ENCODE results near the gene TOM1L2. TPM values are rescaled to one million over a fixed set of nuclear protein-coding genes. Genes with fewer than 3 reads are reported as not detected.

The TOM1L2 gene
- total RNA-seq, 4 donors from 2014 or later = 55.7 to 97.1 (median 73.3) TPM

DNA sequence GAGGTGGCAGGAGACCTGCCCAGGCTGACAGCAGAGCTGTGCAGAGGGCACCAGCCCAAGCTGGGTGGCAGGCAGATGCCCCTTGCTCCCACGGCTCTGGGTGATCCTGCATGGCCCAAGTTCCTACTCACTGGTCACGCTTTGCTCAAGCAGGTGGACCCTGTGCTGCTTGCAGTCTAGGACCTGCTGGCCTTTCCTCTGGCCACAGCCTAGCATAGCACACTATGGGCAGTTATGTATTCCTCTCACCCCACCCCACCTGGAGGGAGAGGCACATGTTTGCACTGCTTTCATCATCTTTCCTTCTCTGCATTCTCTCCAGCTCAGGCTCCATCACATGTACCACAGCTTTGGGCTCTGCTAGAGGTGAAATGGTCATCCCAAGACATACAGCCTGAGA is 115.8 kb downstream of the TOM1L2 start:
- H3K9me3 ChIP-seq = no peaks in the 10 kb centered on the region
- H3K4me3 ChIP-seq = no peak overlapping the region
- intact Hi-C loops (cut with DNase I; ENCODE audit: low total_unique reads) (no loop called here), in situ Hi-C loops (cut with MboI; ENCODE audit: low sequenced_read_pairs in 4 of 4) (loop anchor here (5.0 to 25.0 kb wide), 4 partner anchors 44 to 169 kb away; partner anchors contain the start of gene RAI1 (in 3 of the 4))
- no peak overlapping the region for H3K27ac ChIP-seq
- H3K4me1 ChIP-seq = peaks cover 4 to 5% of the 10 kb centered on the region in 2 donors
- peaks cover 0 to 8% of the 10 kb centered on the region in 2 donors for H3K36me3 ChIP-seq
- DNase-seq (no peak), ATAC-seq (no peak)
- TF ChIP-seq, protein P1, sequence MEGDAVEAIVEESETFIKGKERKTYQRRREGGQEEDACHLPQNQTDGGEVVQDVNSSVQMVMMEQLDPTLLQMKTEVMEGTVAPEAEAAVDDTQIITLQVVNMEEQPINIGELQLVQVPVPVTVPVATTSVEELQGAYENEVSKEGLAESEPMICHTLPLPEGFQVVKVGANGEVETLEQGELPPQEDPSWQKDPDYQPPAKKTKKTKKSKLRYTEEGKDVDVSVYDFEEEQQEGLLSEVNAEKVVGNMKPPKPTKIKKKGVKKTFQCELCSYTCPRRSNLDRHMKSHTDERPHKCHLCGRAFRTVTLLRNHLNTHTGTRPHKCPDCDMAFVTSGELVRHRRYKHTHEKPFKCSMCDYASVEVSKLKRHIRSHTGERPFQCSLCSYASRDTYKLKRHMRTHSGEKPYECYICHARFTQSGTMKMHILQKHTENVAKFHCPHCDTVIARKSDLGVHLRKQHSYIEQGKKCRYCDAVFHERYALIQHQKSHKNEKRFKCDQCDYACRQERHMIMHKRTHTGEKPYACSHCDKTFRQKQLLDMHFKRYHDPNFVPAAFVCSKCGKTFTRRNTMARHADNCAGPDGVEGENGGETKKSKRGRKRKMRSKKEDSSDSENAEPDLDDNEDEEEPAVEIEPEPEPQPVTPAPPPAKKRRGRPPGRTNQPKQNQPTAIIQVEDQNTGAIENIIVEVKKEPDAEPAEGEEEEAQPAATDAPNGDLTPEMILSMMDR (IDR thresholded peaks at IDR 0.05 in 4 of 5, conservative IDR thresholded peaks at IDR 0.05 in 1 of 5) = no peak
- no peak for TF ChIP-seq POLR2A (IDR thresholded peaks at IDR 0.05)
- H3K27me3 ChIP-seq = no peaks in the 10 kb centered on the region

DNA sequence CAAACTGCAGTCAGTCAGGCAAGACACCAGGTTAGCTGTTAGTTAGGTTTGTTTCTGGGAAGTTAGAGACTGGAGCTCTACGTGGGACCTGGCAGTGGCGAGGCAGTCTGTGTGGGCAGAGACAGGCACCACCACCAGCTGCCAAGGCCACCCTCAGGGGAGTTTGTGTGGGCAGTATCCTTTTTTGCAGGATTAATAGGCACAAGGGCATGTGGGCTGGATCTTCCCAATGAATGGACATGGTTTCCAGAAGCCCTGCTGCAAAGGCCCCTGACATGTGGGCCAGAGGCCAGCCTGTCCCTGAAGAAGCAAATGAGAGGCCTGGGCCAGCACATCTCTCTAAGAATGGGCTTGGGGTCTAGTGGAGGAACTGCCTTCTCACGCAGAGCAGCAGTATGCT is 116.2 kb downstream of the TOM1L2 start:
- in situ Hi-C loops (cut with MboI; ENCODE audit: low sequenced_read_pairs in 4 of 4) = loop anchor here (5.0 to 25.0 kb wide), 4 partner anchors 44 to 169 kb away; partner anchors contain the start of gene RAI1 (in 3 of the 4)
- H3K4me1 ChIP-seq = peaks cover 4 to 7% of the 10 kb centered on the region in 2 donors
- intact Hi-C loops (cut with DNase I; ENCODE audit: low total_unique reads) = no loop called here
- H3K27ac ChIP-seq = no peak overlapping the region
- TF ChIP-seq, protein P1 (IDR thresholded peaks at IDR 0.05 in 4 of 5, conservative IDR thresholded peaks at IDR 0.05 in 1 of 5) = no peak
- no peak for TF ChIP-seq POLR2A (IDR thresholded peaks at IDR 0.05)
- DNase-seq (no peak), ATAC-seq (no peak)
- H3K9me3 ChIP-seq = no peaks in the 10 kb centered on the region
- peaks cover 0 to 6% of the 10 kb centered on the region in 2 donors for H3K36me3 ChIP-seq
- H3K4me3 ChIP-seq = no peak overlapping the region
- no peaks in the 10 kb centered on the region for H3K27me3 ChIP-seq

DNA sequence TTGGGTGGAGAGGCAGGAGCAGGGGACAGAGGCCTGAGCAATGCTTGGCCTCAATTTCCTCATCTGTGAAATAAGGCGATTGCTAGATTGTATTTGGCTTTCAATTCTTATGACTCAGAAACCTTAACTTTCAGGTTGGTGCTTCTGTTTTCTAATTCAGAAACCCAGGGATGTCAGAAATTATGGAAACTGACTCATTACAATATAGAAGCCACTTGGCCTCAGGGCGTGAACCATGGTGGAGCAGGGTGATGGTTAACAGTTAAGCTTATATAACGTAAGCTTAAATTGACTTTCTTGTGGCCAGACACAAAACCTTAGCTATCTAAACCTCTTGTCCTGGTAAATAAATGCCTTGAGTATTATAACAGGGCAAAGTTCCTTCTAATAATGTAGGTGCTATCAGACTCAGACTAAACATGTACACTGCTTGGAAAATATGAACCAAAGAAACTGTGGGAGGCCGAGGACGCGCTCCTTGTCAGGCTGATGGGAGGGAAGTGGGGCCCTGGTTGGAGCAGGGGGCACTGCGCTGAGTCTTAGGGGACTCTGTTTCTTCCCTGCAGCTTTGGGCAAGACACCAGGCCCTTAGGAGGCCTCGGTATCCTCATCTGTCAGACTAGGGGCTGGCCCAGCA is 118.3 kb downstream of the TOM1L2 start:
- DNase-seq = no peak
- in situ Hi-C loops (cut with MboI; ENCODE audit: low sequenced_read_pairs in 4 of 4) (loop anchor here in 3 of 4 donors (25.0 kb wide), 1 partner anchor 167 kb away; the partner anchor contains the start of gene RAI1 (in 3 of the 3)), intact Hi-C loops (cut with DNase I; ENCODE audit: low total_unique reads) (loop anchor here (5.0 kb wide), 1 partner anchor 162 kb away; no protein-coding TSS in a partner anchor)
- TF ChIP-seq, protein P1 (IDR thresholded peaks at IDR 0.05 in 4 of 5, conservative IDR thresholded peaks at IDR 0.05 in 1 of 5) = no peak
- no peak for TF ChIP-seq POLR2A (IDR thresholded peaks at IDR 0.05)
- Histone ChIP-seq H3K27me3 (no peaks in the 10 kb centered on the region), H3K4me1 (peaks cover 18 to 23% of the 10 kb centered on the region in 2 donors), H3K36me3 (peaks cover 0 to 6% of the 10 kb centered on the region in 2 donors), H3K4me3 (no peak overlapping the region), H3K27ac (no peak overlapping the region), H3K9me3 (no peaks in the 10 kb centered on the region)
- ATAC-seq = no peak

DNA sequence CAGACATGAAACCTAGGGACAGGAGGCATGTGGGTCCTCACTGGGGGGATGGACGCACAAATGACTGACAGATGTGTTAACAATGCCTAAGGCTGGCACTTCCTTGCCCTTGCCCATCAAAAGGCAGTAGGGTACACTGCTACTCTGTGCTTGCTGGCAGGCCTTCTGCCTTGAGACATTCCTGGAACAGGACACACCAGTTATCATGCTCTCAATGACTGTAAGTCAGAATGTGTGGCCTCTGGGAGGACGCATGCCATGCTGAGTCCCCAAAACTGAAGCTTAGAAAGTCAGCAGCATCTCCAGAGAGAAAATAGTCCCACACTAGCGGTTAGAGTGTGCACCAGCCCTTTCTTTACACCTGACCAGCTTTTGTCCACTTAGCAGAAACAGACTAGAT is 119.3 kb downstream of the TOM1L2 start:
- H3K36me3 ChIP-seq = peaks cover 0 to 6% of the 10 kb centered on the region in 2 donors
- H3K4me1 ChIP-seq = peaks cover 23 to 29% of the 10 kb centered on the region in 2 donors
- DNase-seq (no peak), ATAC-seq (no peak)
- intact Hi-C loops (cut with DNase I; ENCODE audit: low total_unique reads) (loop anchor here (5.0 kb wide), 1 partner anchor 161 kb away; no protein-coding TSS in a partner anchor), in situ Hi-C loops (cut with MboI; ENCODE audit: low sequenced_read_pairs in 4 of 4) (loop anchor here in 3 of 4 donors (25.0 kb wide), 1 partner anchor 166 kb away; the partner anchor contains the start of gene RAI1 (in 3 of the 3))
- peak overlapping the region in 1 of 4 donors; percentile 17 for H3K27ac ChIP-seq
- no peak overlapping the region for H3K4me3 ChIP-seq
- H3K9me3 ChIP-seq = no peaks in the 10 kb centered on the region
- TF ChIP-seq POLR2A (IDR thresholded peaks at IDR 0.05) = no peak
- TF ChIP-seq, protein P1 (IDR thresholded peaks at IDR 0.05 in 4 of 5, conservative IDR thresholded peaks at IDR 0.05 in 1 of 5) = no peak
- no peaks in the 10 kb centered on the region for H3K27me3 ChIP-seq
